ENCODE data around the gene HSPB3.
"Not testable (repeated sequence)": the region's sequence is repeated elsewhere in the genome, so short reads cannot be mapped to it uniquely, and the experiment has no call there.

DNA sequence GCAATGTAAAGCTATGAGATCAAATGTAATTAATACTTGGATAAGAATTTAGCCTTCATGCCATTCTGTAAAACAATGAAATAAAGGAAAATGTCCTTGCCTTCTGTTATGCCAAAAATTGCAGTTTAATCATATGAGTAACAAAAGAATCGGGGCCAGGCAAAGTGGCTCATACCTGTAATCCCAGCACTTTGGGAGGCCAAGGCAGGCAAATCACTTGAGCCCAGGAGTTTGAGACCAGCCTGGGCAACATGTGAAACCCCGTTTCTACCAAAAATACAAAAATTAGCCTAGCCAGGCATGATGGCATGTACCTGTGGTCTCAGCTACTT, 34.1 kb downstream of the HSPB3 start:
- TF ChIP-seq FOXA1 (IDR thresholded peaks at IDR 0.05); FOXM1 (IDR thresholded peaks at IDR 0.05; ENCODE audit: borderline replicate concordance); ELF4 (IDR thresholded peaks at IDR 0.05); HDGF (IDR thresholded peaks at IDR 0.05; ENCODE audit: borderline replicate concordance); ARNT (IDR thresholded peaks at IDR 0.05): not testable (repeated sequence)
- TF ChIP-seq, protein P1, sequence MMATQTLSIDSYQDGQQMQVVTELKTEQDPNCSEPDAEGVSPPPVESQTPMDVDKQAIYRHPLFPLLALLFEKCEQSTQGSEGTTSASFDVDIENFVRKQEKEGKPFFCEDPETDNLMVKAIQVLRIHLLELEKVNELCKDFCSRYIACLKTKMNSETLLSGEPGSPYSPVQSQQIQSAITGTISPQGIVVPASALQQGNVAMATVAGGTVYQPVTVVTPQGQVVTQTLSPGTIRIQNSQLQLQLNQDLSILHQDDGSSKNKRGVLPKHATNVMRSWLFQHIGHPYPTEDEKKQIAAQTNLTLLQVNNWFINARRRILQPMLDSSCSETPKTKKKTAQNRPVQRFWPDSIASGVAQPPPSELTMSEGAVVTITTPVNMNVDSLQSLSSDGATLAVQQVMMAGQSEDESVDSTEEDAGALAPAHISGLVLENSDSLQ (IDR thresholded peaks at IDR 0.05), result not testable (repeated sequence)
